ENCODE measurements around the gene RSPRY1. TPM values are rescaled to one million over a fixed set of nuclear protein-coding genes. Genes with fewer than 3 reads are reported as not detected.

RSPRY1 gene
- total RNA-seq, 4 donors from 2014 or later = 20.4 to 28.5 (median 24.6) TPM

GRCh38 chr16:57223057-57223456 is 36.9 kb downstream of the RSPRY1 start:
- Histone ChIP-seq H3K27ac (no peak overlapping the region), H3K9me3 (peaks cover 0 to 14% (median 3%) of the 10 kb centered on the region in 4 donors), H3K27me3 (no peaks in the 10 kb centered on the region), H3K4me3 (no peak overlapping the region), H3K36me3 (peaks cover 0 to 98% (median 8%) of the 10 kb centered on the region in 3 donors), H3K4me1 (no peaks in the 10 kb centered on the region)
- no peak for DNase-seq (ENCODE audit: low spot score in 2 of 2)
- no peak for TF ChIP-seq CTCF (IDR thresholded peaks at IDR 0.05)
- no peak for TF ChIP-seq EP300 (IDR thresholded peaks at IDR 0.05)
- TF ChIP-seq POLR2A (IDR thresholded peaks at IDR 0.05) = no peak
- 86 to 91% methylated on average over 1 of the region's 1 CpG for WGBS, 2 donors

- 79 to 94% methylated on average over 6 of the region's 6 CpGs for WGBS, 2 donors
- no peak for TF ChIP-seq CTCF (IDR thresholded peaks at IDR 0.05)
- no peak for TF ChIP-seq EP300 (IDR thresholded peaks at IDR 0.05)
- no peak for TF ChIP-seq POLR2A (IDR thresholded peaks at IDR 0.05)
- H3K27me3 ChIP-seq = no peaks in the 10 kb centered on the region
- no peak overlapping the region for H3K27ac ChIP-seq
- H3K4me1 ChIP-seq = no peaks in the 10 kb centered on the region
- peaks cover 0 to 3% (median 0%) of the 10 kb centered on the region in 4 donors for H3K9me3 ChIP-seq
- DNase-seq (ENCODE audit: low spot score in 2 of 2) = no peak
- peaks cover 0 to 100% (median 8%) of the 10 kb centered on the region in 3 donors for H3K36me3 ChIP-seq
- no peak overlapping the region for H3K4me3 ChIP-seq
Observed at GRCh38 chr16:57224651-57225335, 38.7 kb downstream of the RSPRY1 start.

- Histone ChIP-seq H3K9me3 (no peaks in the 10 kb centered on the region), H3K4me3 (no peak overlapping the region), H3K27me3 (no peaks in the 10 kb centered on the region), H3K27ac (no peak overlapping the region), H3K4me1 (no peaks in the 10 kb centered on the region), H3K36me3 (peaks cover 0 to 100% (median 3%) of the 10 kb centered on the region in 3 donors)
- TF ChIP-seq EP300 (IDR thresholded peaks at IDR 0.05) (no peak), CTCF (IDR thresholded peaks at IDR 0.05) (no peak), POLR2A (IDR thresholded peaks at IDR 0.05) (no peak)
- DNase-seq (ENCODE audit: low spot score in 2 of 2) = no peak
- 89 to 91% methylated on average over 7 of the region's 7 CpGs for WGBS, 2 donors
Observed at GRCh38 chr16:57225978-57226377, 39.8 kb downstream of the RSPRY1 start.

GRCh38 chr16:57226701-57227621 is 40.8 kb downstream of the RSPRY1 start:
- TF ChIP-seq CTCF (IDR thresholded peaks at IDR 0.05) = no peak
- no peak for TF ChIP-seq EP300 (IDR thresholded peaks at IDR 0.05)
- TF ChIP-seq POLR2A (IDR thresholded peaks at IDR 0.05) = no peak
- Histone ChIP-seq H3K4me3 (no peak overlapping the region), H3K9me3 (no peaks in the 10 kb centered on the region), H3K27me3 (no peaks in the 10 kb centered on the region), H3K36me3 (peaks cover 0 to 100% (median 7%) of the 10 kb centered on the region in 3 donors), H3K4me1 (no peaks in the 10 kb centered on the region), H3K27ac (no peak overlapping the region)
- 79 to 93% methylated on average over 4 of the region's 4 CpGs for WGBS, 2 donors
- DNase-seq (ENCODE audit: low spot score in 2 of 2) = no peak

- DNase-seq (ENCODE audit: low spot score in 2 of 2) = no peak
- 91 to 94% methylated on average over 1 of the region's 1 CpG for WGBS, 2 donors
- no peak overlapping the region for H3K27ac ChIP-seq
- H3K36me3 ChIP-seq = peaks cover 3 to 100% (median 13%) of the 10 kb centered on the region in 3 donors
- no peaks in the 10 kb centered on the region for H3K9me3 ChIP-seq
- no peak overlapping the region for H3K4me3 ChIP-seq
- no peaks in the 10 kb centered on the region for H3K4me1 ChIP-seq
- TF ChIP-seq POLR2A (IDR thresholded peaks at IDR 0.05) (no peak), EP300 (IDR thresholded peaks at IDR 0.05) (no peak), CTCF (IDR thresholded peaks at IDR 0.05) (no peak)
- no peaks in the 10 kb centered on the region for H3K27me3 ChIP-seq
Observed at GRCh38 chr16:57229079-57229478, 43.0 kb downstream of the RSPRY1 start.

Measured in tibial nerve (tissue), 4 donors.